Epithelial cell of proximal tubule (primary cell): ENCODE data around the gene CLIC1. TPM values are rescaled to one million over a fixed set of nuclear protein-coding genes. Genes with fewer than 3 reads are reported as not detected.

Experiments used
- DNase-seq: peaks from one replicate; pipeline ENCODE4 v3.0.0-alpha.2; 2011; ENCODE audit warnings: low read depth
- H3K4me3 ChIP-seq: 2 replicates; pipeline ENCODE4 v1.5.1; 2011; ENCODE audit warnings: low read depth, mild to moderate bottlenecking, low read length
- total RNA-seq: library from RNA; depleted of rRNA; stranded (reverse); fragments of >200 nt; gene quantifications from 2 replicates; pipeline ENCODE4 v1.2.3, GENCODE V29; 2015
- TF ChIP-seq, protein P1 (sequence below): conservative IDR thresholded peaks from 2 replicates; pipeline ENCODE4 v1.5.1; 2012; ENCODE audit warnings: low read depth, mild to moderate bottlenecking, low read length

The CLIC1 gene
- total RNA-seq, 1 donor from 2014 or later: 938 TPM

DNA sequence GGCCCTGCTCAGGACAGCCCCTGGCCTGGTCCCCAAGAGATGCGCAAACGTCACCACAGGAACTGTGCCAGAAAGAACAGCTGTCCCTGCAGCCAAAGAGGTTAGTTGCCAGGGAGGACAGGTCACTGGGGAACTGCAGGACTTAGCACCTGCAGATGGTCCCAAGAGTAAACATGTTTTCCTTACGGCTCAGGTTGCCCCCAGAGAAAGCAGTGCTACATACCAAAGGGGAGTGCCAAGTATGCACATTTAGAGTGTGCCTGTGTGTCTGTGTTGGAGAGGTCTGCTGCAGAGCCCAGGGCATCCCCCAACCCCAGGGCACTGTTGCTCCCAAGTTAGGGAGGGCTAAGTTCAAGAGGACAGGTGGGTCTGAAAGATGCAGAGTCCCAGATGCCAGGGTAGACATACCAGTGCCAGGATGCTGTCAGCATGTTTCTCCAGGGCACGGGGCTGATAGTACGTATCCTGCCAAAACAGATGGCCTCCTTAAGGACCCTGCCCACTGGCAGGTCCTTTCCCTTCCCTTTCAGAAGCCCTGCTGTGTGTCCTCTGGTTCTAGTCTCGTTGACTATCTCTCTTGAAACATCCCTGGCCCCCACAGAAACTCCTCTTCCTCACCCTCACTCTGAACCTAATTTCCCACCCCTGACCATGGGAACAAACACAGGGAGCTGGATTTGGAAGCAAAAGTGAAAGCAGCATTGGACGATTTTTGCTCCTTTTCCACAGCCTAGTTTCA lies 34.5 kb downstream of the CLIC1 start:
- TF ChIP-seq, protein P1, sequence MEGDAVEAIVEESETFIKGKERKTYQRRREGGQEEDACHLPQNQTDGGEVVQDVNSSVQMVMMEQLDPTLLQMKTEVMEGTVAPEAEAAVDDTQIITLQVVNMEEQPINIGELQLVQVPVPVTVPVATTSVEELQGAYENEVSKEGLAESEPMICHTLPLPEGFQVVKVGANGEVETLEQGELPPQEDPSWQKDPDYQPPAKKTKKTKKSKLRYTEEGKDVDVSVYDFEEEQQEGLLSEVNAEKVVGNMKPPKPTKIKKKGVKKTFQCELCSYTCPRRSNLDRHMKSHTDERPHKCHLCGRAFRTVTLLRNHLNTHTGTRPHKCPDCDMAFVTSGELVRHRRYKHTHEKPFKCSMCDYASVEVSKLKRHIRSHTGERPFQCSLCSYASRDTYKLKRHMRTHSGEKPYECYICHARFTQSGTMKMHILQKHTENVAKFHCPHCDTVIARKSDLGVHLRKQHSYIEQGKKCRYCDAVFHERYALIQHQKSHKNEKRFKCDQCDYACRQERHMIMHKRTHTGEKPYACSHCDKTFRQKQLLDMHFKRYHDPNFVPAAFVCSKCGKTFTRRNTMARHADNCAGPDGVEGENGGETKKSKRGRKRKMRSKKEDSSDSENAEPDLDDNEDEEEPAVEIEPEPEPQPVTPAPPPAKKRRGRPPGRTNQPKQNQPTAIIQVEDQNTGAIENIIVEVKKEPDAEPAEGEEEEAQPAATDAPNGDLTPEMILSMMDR: no peak
- H3K4me3 ChIP-seq: peak overlapping the region; percentile 80
- DNase-seq: no peak

DNA sequence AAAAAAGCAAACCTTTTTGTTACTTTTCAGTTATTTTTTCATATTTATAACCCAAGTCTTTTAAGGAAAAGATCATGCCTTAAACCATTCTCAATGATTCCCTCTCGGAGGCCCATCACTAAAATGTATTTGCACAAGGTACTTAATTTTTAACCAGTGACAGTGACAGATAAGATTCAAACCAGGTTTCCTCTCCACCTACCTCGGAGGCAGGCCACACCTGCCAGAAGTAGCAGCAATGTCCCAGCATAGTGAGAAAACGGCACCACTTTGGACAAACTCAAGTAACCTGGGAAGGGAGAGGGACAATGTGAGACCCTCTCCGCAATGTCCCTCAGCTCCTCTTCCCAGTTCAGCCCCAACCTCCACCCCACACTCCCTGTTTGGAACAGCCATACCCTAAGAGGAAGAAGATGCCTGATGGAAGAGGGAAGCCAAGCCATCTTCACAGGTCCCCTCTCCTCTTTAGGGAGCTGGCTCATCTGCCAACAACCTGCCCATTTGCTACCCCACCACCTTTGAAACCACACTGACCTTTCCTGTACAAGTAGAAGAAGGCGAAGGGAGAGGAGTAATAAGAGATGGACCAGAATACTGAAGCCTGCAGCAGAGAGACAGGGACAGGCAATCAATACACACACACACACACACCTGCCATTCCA lies 35.5 kb downstream of the CLIC1 start:
- TF ChIP-seq, protein P1: no peak
- H3K4me3 ChIP-seq: no peak overlapping the region
- no peak for DNase-seq

DNA sequence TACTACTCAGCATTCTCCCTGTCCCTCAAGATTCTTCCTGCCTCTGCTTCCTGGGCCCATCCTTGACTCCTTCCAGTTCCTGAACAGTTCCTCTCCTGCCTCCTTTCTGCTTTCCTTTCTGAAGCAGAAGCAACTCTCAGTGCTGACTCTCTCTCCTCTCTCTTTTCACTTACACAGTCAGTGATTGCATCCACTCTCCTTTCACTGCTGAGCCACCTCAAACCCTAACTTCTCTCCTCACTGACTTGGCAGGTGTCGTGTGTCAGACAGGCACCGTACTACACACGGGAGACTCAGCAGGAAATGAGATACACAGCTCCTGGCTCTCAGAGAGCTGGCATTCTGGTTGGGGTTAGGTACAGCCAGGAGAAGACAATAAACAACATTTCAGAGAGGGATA lies 38.8 kb downstream of the CLIC1 start:
- H3K4me3 ChIP-seq: no peak overlapping the region
- TF ChIP-seq, protein P1: no peak
- no peak for DNase-seq

DNA sequence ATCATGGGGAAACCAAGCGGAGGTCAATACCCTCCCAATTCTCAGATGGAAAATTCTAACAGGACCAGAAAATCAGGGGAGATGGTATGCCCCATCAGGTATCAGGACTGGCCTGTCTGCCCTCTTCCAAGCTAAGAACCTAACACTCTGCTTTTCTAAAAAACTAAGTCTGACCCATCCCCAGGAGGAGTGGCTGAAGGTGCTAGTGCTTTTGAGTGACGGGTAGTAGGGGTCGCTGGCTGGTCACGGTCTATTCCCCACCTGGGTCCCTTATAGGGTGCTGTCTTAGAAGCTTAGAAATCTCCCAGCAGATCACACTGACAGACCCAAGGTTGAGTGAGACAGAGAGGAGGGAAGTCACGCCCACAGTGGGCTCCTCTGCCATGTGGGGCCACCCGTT lies 42.8 kb downstream of the CLIC1 start:
- DNase-seq: no peak
- H3K4me3 ChIP-seq: no peak overlapping the region
- TF ChIP-seq, protein P1: no peak

DNA sequence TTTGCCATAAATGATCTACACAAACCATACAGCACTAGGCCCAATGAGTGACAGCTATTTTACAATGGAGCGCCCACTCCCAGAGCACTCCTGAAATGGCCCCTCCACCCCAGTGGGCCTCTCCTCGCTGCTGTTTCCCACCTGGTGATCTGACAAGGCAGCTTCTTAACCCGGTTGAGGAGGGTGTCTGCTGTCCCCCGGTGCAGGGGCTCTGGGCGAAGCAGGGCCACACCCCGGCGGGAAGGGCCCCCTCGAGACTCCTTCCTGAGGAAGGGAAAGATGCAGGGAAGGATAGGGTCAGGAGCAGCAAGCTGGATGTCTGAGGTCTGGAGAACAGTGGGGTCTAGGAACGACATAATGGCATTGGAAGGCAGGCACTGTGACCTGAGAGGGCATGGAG lies 43.4 kb downstream of the CLIC1 start:
- TF ChIP-seq, protein P1: no peak
- no peak for DNase-seq
- H3K4me3 ChIP-seq: no peak overlapping the region

DNA sequence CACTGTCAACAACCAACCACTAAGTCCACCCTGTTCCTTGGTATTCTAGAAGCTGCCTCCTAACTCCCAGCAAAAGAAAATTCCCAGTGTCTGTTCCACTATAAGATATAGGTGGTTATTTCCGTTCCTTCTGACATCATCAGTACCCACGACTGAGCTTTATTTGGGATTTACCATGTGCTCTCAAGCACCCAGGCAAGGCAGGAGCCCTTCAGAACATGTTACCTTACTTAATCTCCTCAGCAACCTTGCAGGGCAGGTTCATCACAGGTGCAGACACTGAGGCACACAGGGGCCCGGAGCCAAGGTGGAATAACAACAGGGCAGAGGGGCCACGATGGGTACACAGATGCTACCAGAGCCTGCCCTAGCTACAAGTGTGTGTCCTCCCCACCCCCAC lies 44.0 kb downstream of the CLIC1 start:
- TF ChIP-seq, protein P1: no peak
- no peak overlapping the region for H3K4me3 ChIP-seq
- no peak for DNase-seq

DNA sequence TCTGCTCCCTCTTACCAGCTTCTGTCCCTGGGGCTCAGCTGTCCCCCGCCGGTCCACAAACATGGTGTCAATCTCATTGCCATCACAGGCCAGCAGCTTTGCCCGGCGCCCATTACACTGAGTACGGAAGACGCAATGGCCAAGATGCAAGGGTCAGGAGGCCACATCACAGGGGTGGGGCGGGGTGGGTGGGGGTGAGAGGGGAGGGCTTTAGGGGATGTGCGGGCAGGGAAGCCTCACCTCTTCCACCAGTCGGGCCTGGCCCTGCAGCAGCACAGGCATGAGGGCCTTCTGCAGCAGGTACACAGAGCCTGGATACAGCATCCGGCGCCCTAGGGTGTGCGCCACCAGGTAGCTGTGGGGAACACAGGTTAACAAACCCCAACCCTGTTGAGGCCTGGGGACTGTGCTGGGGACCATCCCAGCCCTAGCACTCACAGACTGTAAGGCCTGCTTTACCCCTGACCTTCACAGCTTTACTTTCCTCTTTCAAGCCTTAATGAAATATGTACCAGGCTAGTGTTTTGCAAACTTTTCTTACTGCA lies 44.7 kb downstream of the CLIC1 start:
- TF ChIP-seq, protein P1: no peak
- no peak overlapping the region for H3K4me3 ChIP-seq
- DNase-seq: no peak
